IMR-90 (cell line): Measurements from ENCODE around the gene DOCK10. TPM values are rescaled to one million over a fixed set of nuclear protein-coding genes. Genes with fewer than 3 reads are reported as not detected.
A peak's percentile ranks its signal among the peaks of the same experiment; 100 is the strongest.

Experiments
- ATAC-seq: fragments of 200-7000 bp; cut with Tn5 transposase; 2 replicates; pipeline ENCODE4 v1.9.1; 2020; ENCODE audit warnings: low read depth, mild to moderate bottlenecking, moderate library complexity
- BruUV-seq: library from RNA; stranded (reverse); fragments of 400-500 nt; replicated peaks from 2 replicates; lab custom pipeline; 2021; lab: Mats Ljungman, UMichigan
- CTCF ChIA-PET: fragments of 300-600 bp; formaldehyde crosslinking; extraction: SDS; loops from one replicate; lab custom pipeline; 2021; ENCODE audit warnings: antibody characterized with exemption; lab: Yijun Ruan, JAX
- POLR2A ChIA-PET: fragments of 300-600 bp; sonication (Branson Sonifier 250); formaldehyde crosslinking; loops from one replicate; lab custom pipeline; 2022; ENCODE audit warnings: antibody characterized with exemption; ENCODE audit not compliant: unreplicated experiment; lab: Charles Lee
- DNase-seq: peaks from one replicate; pipeline ENCODE4 v3.0.0; 2013
- H2AFZ ChIP-seq: replicated peaks from 2 replicates; pipeline ENCODE3; 2013; ENCODE audit warnings: low read length, mild to moderate bottlenecking; ENCODE audit not compliant: poor library complexity
- H2AK5ac ChIP-seq: 2 replicates; pipeline ENCODE4 v1.6.1; 2013; ENCODE audit warnings: low read depth, low read length, inconsistent platforms
- H2AK9ac ChIP-seq: replicated peaks from 2 replicates; pipeline ENCODE3; 2013; ENCODE audit warnings: mild to moderate bottlenecking, low read depth, low read length, moderate library complexity; ENCODE audit not compliant: poor library complexity
- H2BK120ac ChIP-seq: 2 replicates; pipeline ENCODE4 v1.6.1; 2013; ENCODE audit warnings: low read depth, low read length, inconsistent platforms
- H2BK15ac ChIP-seq: 3 replicates; pipeline ENCODE4 v1.6.1; 2013; ENCODE audit warnings: low read depth, low read length, inconsistent platforms
- H2BK20ac ChIP-seq: 2 replicates; pipeline ENCODE4 v1.6.1; 2013; ENCODE audit warnings: low read depth, mild to moderate bottlenecking, inconsistent platforms, low read length, moderate library complexity
- H2BK5ac ChIP-seq: 2 replicates; pipeline ENCODE4 v1.6.1; 2013; ENCODE audit warnings: mild to moderate bottlenecking, low read depth, low read length, inconsistent platforms; ENCODE audit not compliant: poor library complexity, severe bottlenecking
- H3K14ac ChIP-seq: replicated peaks from 2 replicates; pipeline ENCODE4 v1.6.1; 2013; ENCODE audit warnings: low read depth, low read length, inconsistent platforms
- H3K18ac ChIP-seq: 2 replicates; pipeline ENCODE4 v1.6.1; 2013; ENCODE audit warnings: low read depth, low read length, control low read depth
- H3K23ac ChIP-seq: 2 replicates; pipeline ENCODE4 v1.6.1; 2013; ENCODE audit warnings: low read depth, low read length, inconsistent platforms
- H3K27ac ChIP-seq: 2 replicates; pipeline ENCODE4 v1.5.1; 2013; ENCODE audit warnings: mild to moderate bottlenecking, control low read depth, low read length; ENCODE audit not compliant: insufficient read depth
- H3K27me3 ChIP-seq: 2 replicates; pipeline ENCODE4 v1.6.1; 2013; ENCODE audit warnings: low read length; ENCODE audit not compliant: control insufficient read depth, insufficient read depth
- H3K36me3 ChIP-seq: 2 replicates; pipeline ENCODE4 v1.6.1; 2013; ENCODE audit warnings: low read length, mixed read lengths; ENCODE audit not compliant: control insufficient read depth, insufficient read depth
- H3K4ac ChIP-seq: 2 replicates; pipeline ENCODE4 v1.6.1; 2013; ENCODE audit warnings: low read depth, low read length, inconsistent platforms
- H3K4me1 ChIP-seq: 2 replicates; pipeline ENCODE4 v1.6.1; 2013; ENCODE audit warnings: low read length, mixed read lengths; ENCODE audit not compliant: control insufficient read depth, insufficient read depth
- H3K4me2 ChIP-seq: 2 replicates; pipeline ENCODE4 v1.6.1; 2013; ENCODE audit warnings: low read depth, mild to moderate bottlenecking, control low read depth, low read length, moderate library complexity
- H3K4me3 ChIP-seq: 2 replicates; pipeline ENCODE4 v1.5.1; 2013; ENCODE audit warnings: low read depth, mild to moderate bottlenecking, control low read depth, low read length, moderate library complexity; ENCODE audit not compliant: insufficient read depth
- H3K56ac ChIP-seq: 2 replicates; pipeline ENCODE4 v1.6.1; 2013; ENCODE audit warnings: low read length, inconsistent platforms; ENCODE audit not compliant: insufficient read depth; ENCODE audit errors: extremely low read depth
- H3K79me1 ChIP-seq, 2 experiments: 2 replicates each; pipeline ENCODE4 v1.6.1; 2013; ENCODE audit warnings: low read length in 2 of 2, inconsistent platforms in 1 of 2, low read depth in 1 of 2
- H3K9ac ChIP-seq: 2 replicates; pipeline ENCODE4 v1.6.1; 2013; ENCODE audit warnings: low read depth, low read length, control low read depth
- H3K9me1 ChIP-seq: 2 replicates; pipeline ENCODE4 v1.6.1; 2013; ENCODE audit warnings: low read length, inconsistent platforms; ENCODE audit not compliant: insufficient read depth
- H3K9me3 ChIP-seq: 2 replicates; pipeline ENCODE4 v1.6.1; 2013; ENCODE audit warnings: low read length; ENCODE audit not compliant: control insufficient read depth, insufficient read depth
- H4K20me1 ChIP-seq: 2 replicates; pipeline ENCODE4 v1.6.1; 2013; ENCODE audit warnings: low read length, inconsistent platforms; ENCODE audit not compliant: insufficient read depth
- H4K5ac ChIP-seq: 2 replicates; pipeline ENCODE4 v1.6.1; 2013; ENCODE audit warnings: mild to moderate bottlenecking, low read depth, low read length, control low read depth
- H4K8ac ChIP-seq, 2 experiments: 2 replicates each; pipeline ENCODE4 v1.6.1; 2013; ENCODE audit warnings: low read depth in 2 of 2, low read length in 2 of 2, control low read depth in 1 of 2, inconsistent platforms in 1 of 2
- H4K91ac ChIP-seq: 2 replicates; pipeline ENCODE4 v1.6.1; 2013; ENCODE audit warnings: low read depth, low read length, inconsistent platforms; ENCODE audit not compliant: insufficient read depth
- CHD1 ChIP-seq: IDR thresholded peaks from 2 replicates; pipeline ENCODE4 v1.6.1; 2012; ENCODE audit warnings: low read depth, low read length, improper control_type of control experiment
- FOS ChIP-seq: fragments of 150-350 bp; IDR thresholded peaks from 2 replicates; pipeline ENCODE4 v1.6.1; 2016; ENCODE audit warnings: low read depth, low read length
- MXI1 ChIP-seq: IDR thresholded peaks from 2 replicates; pipeline ENCODE4 v1.6.1; 2012; ENCODE audit warnings: low read depth, mild to moderate bottlenecking, low read length, moderate library complexity, borderline replicate concordance
- NFE2L2 ChIP-seq: fragments of 150-350 bp; IDR thresholded peaks from 2 replicates; pipeline ENCODE4 v1.6.1; 2016; ENCODE audit warnings: low read depth, mild to moderate bottlenecking, low read length
- RAD21 ChIP-seq: IDR thresholded peaks from 2 replicates; pipeline ENCODE4 v1.6.1; 2012; ENCODE audit warnings: low read length, improper control_type of control experiment
- SMC3 ChIP-seq: fragments of 150-350 bp; IDR thresholded peaks from 2 replicates; pipeline ENCODE4 v1.6.1; 2016; ENCODE audit warnings: low read depth, mild to moderate bottlenecking, antibody characterized with exemption, low read length, moderate library complexity
- WGBS, 2 experiments: methylation state at CpG; one replicate each; pipeline versions ENCODE4 v1.1.5 to v1.1.7; 2013; ENCODE audit warnings: missing lambda C conversion rate in 2 of 2; ENCODE audit not compliant: insufficient read length in 1 of 2; ENCODE audit errors: extremely low coverage in 2 of 2; 5-methylcytosine and 5-hydroxymethylcytosine counted together
- dilution Hi-C: fragments of 300-500 bp; cut with HindIII; formaldehyde crosslinking; loops from one replicate; pipeline ENCODE4 v1.14.3; 2018; ENCODE audit warnings: low sequenced_read_pairs; ENCODE audit not compliant: unreplicated experiment
- in situ Hi-C: fragments of 300-500 bp; cut with MboI; formaldehyde crosslinking; loops from 3 replicates; pipeline ENCODE4 v1.14.3; 2019; ENCODE audit warnings: low sequenced_read_pairs, inconsistent platforms, mixed read lengths
- intact Hi-C: fragments of 100-400 bp; cut with micrococcal nuclease; formaldehyde crosslinking; loops from 2 replicates; pipeline ENCODE4 v1.10.0; 2022
- polyA plus RNA-seq, 3 experiments: library from polyadenylated mRNA; depleted of rRNA; stranded (reverse); fragments of >200 nt; gene quantifications; 2 replicates each; pipeline ENCODE4 v1.2.3, GENCODE V29; 2012; ENCODE audit warnings: low replicate concordance in 1 of 3
- total RNA-seq: library from RNA; depleted of rRNA; stranded (reverse); fragments of >200 nt; gene quantifications from 2 replicates; pipeline ENCODE4 v1.2.3, GENCODE V29; 2012

Gene DOCK10
- total and polyA plus RNA-seq, 2 of the 4 experiments (the other 2 are of a cell fraction), result 58.6 to 75.3 TPM

- H3K14ac ChIP-seq, result no peak overlapping the region
- dilution Hi-C loops (no loop called here), in situ Hi-C loops (no loop called here), intact Hi-C loops (loop anchor here (2.0 to 10.0 kb wide), 3 partner anchors 82 to 621 kb away; no protein-coding TSS in a partner anchor)
- H2BK5ac ChIP-seq, result no peak overlapping the region
- H3K9me1 ChIP-seq, result peaks cover 9% of the 10 kb centered on the region
- peaks cover 6 to 42% of the 10 kb centered on the region in 2 experiments; a peak in 3 of 4 replicates for H3K79me1 ChIP-seq
- H3K56ac ChIP-seq, result no peak overlapping the region
- no peak for TF ChIP-seq MXI1
- no peak for TF ChIP-seq RAD21
- TF ChIP-seq CHD1, result no peak
- TF ChIP-seq FOS, result no peak
- no peak for TF ChIP-seq SMC3
- TF ChIP-seq NFE2L2, result no peak
- H4K8ac ChIP-seq, result no peak overlapping the region
- H3K36me3 ChIP-seq, result no peaks in the 10 kb centered on the region
- CTCF ChIA-PET, result interaction anchor here (0.7 to 1.2 kb wide), 2 partner anchors 23 to 91 kb away, joined by 5 read pairs; no protein-coding TSS in a partner anchor
- H4K5ac ChIP-seq, result no peak overlapping the region
- no peak overlapping the region for H2AK5ac ChIP-seq
- no peak overlapping the region for H3K9ac ChIP-seq
- WGBS, 2 experiments, result no CpG with 5 or more reads among the region's 5 CpGs
- BruUV-seq, result no TSS peak
- POLR2A ChIA-PET, result interaction anchor here (0.6 kb wide), 1 partner anchor 8 kb away, joined by 3 read pairs; no protein-coding TSS in a partner anchor
- H2AK9ac ChIP-seq, result no peak overlapping the region
- no peak overlapping the region for H2BK20ac ChIP-seq
- no peaks in the 10 kb centered on the region for H3K9me3 ChIP-seq
- H2AFZ ChIP-seq, result no peak overlapping the region
- no peak overlapping the region for H3K4me3 ChIP-seq
- H3K27ac ChIP-seq, result no peak overlapping the region
- H3K23ac ChIP-seq, result no peak overlapping the region
- no peak overlapping the region for H4K91ac ChIP-seq
- no peak overlapping the region for H3K4me2 ChIP-seq
- no peak overlapping the region for H3K18ac ChIP-seq
- peak; percentile 39 for DNase-seq
- H2BK120ac ChIP-seq, result no peak overlapping the region
- H2BK15ac ChIP-seq, result no peak overlapping the region
- H3K4me1 ChIP-seq, result peaks cover 2% of the 10 kb centered on the region; the same call in 1 of the 2 replicates
- H3K27me3 ChIP-seq, result no peaks in the 10 kb centered on the region
- no peak for ATAC-seq
- no peak overlapping the region for H3K4ac ChIP-seq
- no peaks in the 10 kb centered on the region for H4K20me1 ChIP-seq
Measured at GRCh38 chr2:225040142-225040541, 2.1 kb downstream of the DOCK10 start.
